Hematopoietic multipotent progenitor cell treated with erythropoietin and hydrocortisone succinate and interleukin-3 and kit ligand, for 15 days (in vitro differentiated cells): ENCODE results near the gene NR6A1.

ENCODE experiments used
- DNase-seq: peaks from one replicate; pipeline ENCODE4 v3.0.0-alpha.2; 2015; ENCODE audit warnings: low spot score

The NR6A1 gene

DNA sequence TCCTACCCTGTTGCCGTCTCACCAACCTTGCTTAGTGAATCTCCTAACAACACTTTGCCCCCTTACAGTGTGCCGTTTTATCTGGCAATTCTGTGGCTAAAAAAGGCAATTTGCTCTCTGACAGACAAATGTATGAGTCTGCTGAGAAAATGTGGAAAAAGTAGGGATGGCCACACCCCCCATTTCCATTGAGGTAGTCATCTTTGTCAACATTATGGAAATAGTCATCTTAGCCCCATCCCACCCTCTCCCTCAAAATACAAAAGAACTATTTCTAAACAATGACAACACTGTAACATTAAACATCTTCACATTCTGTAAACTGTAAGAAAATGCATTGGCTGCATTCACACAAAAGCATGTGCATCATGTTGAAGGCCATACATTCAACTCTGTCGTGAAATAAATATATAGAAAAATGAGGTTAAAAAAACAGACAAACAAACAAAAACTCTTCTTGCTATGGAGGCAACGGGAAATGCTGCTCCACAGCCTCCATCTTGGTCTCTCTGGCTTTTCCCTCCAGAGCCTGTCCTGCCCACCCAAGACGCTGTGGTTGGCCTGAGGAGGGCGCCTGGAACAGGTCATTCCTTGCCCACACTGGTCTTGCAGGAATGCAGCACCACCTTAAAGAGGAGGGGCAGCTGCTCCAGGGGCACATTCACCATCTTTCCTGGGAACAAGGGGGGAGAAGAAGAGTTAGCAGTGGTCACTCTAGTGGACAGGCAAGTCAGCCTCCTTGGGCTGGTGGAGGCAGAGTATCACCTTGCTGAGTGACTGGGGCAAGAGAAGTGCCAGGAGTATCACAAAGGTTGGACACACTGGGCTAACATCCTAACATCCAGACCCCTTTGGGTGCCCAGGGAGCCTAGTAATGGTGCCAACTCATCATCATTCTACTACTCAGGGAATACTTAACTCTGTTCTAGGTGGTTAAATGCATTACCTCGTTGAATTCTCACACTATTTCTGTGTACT is 248.7 kb downstream of the NR6A1 start:
- DNase-seq: no peak

DNA sequence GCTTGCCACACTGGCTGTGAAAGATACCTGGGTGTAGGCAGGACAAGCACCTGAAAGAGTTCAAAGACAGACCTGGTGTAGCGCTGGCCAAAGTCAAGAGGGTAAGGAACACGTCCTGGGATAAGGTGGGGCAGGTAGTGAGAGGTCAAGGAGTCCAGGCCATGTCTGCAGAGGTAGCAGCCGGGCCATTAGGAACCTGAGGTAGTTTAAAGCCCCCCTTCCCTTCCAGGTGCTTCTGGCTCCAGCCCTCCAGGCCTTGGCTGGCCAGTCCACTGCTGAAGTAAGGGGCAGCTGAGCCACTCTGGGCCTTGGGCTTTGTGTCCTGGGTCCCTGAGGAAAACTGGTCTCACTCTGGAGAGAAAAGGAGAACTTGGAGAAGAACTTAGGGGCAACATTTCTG is 250.0 kb downstream of the NR6A1 start:
- DNase-seq: no peak

DNA sequence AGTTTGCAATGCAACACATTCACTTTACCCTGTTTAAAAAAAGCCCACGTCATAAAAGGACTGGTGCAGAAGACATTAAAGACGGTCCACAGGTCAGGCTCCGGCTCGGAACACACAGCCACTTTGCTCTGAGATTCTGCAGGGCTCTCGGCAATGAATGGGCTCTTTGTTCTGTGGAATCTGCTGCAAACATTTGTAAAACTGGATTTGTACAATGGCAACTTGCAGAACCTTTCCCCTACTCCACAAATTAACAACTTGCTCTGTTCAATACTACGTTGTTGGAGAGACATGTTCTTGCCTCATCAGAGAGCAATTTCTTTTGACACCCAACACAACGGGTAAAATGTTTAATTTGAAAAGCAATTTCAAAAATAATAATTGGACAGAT is 250.9 kb downstream of the NR6A1 start:
- no peak for DNase-seq

DNA sequence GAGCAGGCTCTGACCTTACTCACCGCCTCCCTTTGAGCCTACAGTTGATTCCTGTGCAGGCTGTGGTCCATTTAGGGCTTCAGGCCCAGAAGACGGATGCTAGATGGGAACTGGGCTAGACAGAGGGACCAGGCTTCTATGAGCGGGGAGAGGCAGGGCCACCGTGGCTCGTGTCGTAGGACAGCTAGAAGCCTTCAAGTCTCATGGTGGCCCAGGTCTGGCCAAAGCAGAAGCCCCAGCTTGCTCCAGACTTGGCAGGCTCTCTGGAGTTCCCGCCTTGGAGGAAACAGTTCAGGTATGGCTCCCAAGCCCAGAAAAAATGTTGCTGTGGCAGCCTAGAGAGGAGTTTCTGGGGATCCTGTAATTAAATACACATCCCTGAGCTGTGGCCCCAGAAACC is 253.0 kb downstream of the NR6A1 start:
- DNase-seq: no peak

DNA sequence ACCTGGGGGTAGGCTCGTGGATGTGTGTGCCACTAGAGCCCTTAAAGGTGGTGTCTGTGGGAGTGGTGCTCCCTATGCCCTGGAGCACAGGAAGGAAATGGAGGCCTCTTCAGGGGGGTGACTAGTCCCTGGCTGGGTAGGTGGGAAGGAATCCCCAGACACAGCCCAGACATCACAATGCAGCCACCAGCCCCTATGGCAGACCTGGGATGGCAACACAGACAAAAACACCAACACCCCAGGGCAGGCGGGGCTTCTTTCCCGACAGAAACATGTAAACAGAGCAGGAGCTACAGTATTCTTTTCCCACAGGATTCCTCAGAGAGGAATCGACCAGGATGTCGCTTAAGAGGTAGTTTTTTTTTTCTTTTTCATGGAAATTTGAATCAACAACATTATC is 253.5 kb downstream of the NR6A1 start:
- DNase-seq: no peak

DNA sequence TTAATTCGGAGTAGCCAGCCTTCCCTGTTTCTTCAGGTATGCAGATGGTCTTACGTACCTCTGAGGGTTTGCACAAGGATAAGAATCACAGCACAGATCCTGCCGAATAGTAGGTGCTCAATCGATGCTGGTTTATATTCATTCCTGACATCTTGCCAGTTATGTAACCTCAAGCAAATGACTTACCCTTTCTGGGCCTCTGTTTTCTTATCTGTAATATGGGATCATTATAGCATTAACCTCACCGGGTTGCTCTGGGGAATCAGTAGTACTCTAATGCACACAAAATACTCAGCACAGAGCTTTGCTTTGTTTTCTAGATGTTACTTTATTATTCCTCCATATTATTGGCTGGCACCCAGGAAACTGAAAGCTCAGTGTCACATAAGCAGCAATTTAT is 256.2 kb downstream of the NR6A1 start:
- no peak for DNase-seq

DNA sequence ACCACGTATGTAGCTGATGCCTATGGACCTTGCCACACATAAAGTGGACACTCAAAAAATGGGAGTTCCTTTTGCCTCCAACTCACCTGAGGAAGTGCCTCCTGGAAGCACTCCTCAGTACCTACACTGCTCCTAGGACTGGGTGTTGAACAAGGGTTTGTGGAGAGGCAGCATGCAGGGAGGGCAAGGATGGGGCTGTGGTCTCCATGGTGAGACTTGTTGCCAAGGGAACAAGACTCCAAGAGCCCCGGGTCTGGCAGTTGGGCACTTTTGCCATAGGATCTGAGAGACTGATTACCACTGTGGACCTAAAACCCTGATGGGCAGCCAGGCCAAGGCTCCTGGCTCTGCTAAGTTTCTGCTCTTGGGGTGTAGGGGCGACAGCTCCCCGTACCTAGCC is 257.0 kb downstream of the NR6A1 start:
- no peak for DNase-seq

DNA sequence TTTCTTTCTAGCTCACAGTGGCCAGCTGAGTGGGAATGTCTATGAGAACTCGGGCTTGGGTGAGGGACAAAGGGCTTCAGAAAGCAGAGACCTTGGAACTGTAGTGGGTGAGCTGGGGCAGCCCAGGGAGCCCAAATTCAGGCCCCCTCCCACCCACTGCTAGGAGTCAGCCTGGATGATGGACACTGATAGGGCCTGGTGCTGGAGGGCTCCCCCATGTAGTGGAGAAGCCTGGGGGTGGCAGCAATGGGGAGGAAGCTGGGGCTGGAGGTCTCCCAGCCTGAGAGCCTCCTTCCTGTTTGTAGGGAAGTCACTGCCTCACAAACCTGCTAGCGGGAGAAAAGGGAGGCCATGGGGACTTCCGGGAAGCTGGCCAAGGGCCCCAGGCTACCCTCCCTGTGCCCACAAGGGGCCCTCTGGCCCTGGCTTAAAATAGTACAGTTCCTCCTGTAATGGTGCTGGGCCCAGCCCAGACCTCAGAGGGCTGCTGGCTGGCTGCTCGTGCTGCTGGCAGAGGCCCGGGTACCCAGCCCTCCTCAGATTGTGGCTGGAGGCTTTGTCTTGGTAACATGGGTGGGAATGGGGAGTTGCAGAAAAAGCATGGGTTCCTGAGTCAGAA is 257.6 kb downstream of the NR6A1 start:
- DNase-seq: no peak

DNA sequence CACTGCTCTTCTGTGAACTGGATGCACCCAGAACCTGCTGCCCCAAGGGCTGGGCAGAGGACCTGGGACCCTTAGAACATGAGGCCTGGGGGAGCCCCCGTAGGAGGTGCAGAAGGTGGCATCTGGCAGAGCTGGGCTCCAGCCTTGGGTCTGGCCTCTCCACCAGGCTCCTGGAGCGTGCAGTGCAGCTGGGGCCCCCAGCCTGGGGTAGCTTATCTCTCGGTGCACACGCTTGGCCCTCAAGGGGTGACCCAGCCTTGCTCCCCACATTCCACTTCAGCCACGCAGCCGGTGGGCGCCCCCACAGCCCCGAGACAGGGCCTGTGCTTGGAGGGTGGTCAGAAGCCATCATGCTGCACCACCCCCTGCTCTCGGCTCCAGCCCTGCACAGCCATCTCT is 258.3 kb downstream of the NR6A1 start:
- peak; percentile 29 for DNase-seq

DNA sequence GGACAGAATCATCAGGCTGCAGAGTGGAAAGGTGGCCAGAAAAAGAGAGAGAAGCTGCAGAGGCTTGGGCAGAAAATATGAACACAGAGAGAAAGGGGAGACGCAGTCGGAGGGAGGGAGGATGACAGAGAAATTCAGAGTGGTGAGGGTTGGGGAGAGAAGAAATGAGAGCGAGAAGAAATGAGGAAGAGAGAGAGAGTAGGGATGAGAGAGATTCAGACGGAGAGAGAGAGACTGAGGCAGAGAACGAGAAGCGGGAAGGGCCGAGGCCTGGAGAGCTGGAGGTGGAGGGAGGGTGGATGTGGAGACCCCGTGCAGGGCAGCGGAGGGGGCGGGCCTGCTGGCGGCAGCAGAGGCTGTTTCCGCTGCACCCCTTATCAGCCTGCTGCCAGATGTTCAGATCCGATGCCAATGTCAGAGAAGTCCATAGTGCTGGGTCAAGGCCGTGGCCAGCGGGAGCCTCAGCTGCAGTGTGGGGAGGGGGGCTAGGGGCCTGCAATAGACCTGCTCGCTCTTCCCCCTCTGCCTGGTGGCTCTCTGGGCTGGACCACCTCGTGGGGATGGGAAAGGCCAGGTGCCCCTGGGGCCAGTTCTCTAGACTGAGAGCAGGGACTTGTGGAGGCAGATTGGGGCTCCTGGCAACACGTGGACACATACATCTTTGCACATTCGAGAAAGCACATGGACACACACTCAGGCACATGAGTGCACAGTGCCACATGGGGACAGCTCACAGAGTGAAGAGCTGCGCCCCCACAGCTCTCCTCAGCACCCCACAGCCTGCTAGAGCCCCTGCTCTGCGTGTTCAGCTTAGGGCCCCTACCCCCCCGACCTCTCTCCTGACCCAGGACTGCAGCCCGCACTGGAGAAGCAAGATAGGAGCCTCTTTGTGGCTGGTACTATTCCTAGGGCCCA is 259.0 kb downstream of the NR6A1 start:
- peak; percentile 18 for DNase-seq

DNA sequence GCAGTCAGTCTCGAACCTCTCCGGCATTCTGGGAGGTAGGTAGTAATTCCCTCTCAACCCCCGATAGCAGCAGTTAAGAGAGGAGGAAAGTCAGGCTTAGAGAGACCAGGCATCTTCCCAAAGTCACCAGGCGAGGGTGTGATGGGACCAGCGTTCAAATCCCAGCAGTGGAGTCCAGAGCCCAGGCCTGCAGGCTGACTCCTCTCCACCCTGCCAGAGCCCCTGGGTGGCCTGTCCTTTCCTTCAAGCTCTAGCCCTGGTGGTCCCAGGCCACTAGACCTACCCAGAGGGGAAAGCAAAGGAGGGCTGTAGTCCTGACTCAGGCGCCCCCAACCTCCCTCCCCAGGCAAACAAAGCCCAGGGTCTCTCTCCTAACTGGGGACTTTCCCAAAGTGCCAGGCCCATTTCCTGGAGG is 259.7 kb downstream of the NR6A1 start:
- no peak for DNase-seq

DNA sequence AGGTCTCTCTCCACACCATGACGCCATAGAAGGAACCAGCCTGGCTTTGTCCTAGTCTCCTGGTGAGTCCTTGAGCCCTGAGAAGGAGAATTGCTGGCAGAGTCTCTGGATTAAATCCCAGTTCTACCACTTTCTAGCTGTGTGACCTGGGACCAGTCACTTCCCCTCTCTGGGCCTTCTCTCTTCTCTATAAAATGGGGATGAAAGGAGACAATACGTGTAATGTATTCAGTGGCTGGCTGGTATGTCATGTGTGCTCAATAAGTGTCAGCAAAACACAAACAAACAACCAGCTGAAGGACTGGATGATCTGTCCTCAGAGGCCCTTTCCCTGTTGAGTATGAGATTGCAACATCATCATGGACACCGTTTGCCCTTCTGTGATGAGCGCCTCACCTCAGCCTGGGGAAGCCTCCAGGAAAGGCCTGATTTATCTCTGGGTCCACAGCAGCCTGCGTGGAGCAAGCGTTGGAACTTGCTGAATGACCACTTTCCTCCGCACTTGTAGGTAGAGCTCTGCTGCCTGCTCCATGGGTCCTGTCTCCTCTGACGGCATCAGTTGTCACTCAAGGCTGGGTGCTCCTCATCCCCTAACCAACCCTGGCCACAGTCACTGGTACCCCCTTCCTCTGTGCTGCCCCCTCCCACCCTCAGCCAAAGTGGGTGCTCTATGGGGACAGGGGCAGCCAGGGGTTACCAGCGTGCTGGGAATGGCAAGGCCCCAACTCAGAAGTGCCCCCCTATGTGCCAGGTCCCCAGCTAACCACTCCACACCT is 260.3 kb downstream of the NR6A1 start:
- no peak for DNase-seq

DNA sequence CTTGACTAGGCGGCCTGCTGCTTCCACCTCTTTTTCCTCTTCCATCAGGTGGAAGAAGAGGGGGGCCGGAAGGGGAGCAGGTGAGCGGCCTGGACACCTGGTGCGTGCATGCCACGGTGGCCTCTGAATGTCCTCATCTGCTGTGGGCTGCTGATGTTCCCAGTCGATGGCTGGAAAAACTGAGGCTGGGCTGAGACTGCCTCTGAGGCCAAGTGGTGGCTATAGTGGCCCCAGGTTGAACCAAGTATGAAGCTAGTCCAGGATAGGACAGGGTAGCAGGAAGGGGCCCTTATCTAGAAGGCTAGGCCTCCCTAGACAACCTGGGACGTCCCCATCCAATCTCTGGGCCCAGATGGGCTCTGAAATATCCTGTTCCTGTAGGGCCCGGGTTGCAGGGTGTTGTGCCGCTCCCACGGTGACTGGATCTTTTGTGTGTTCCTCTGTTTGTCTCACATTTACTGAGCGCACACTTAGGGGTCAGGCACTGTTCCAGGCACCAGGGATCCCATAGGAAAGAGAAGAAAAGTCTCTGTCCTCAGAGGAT is 263.2 kb downstream of the NR6A1 start:
- no peak for DNase-seq

DNA sequence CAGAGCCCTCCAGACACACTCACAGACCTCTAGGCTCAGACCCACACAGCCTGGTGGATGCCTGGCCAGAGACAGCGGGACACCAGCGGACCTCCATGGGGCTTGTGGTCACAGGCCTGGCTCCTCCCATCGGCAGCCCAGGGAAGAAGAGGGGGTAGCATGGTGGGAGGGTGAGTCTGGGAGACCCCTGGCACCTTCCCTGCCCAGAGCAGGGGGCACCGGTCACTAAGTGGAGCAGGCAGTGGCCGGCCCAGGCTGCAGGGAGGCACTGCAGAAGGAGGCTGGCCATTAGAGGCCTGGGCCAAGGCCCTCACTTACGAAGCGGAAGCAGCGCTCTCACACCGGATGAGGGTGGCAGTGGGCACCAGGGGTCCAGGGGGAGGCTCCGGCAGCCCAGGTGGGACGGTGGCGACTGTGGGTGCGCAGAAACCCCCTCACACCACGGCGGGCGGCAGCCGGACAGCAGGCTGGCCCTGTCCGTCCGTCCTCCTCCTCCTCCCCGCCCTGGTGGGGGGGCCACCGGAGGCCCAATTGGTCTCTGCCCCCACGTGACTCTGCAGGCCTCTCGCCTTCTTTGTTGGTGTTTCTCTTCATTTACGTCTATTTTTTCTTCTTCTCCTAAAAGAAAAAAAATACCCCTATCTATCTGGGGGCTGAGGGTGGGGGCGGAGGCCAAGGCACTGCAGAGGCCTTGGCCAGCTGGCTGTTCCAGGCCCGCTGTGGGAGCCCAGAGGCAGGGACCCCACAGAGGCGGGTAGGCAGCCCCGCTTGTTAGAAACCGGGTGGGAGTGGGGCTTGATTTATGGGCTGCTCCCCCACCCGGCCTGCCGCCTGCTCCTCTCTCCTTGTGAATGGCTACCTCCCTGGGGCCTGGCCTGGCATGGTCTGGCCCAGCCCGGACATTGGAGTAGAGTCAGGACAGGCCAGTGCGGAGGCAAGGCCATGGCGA is 263.9 kb downstream of the NR6A1 start, which contains the start of gene NR5A1:
NR5A1 (minus strand) TSS at position 469 of the 949 bp plus-strand sequence. CDS start 4,004 bp downstream, outside the sequence.
- no peak for DNase-seq

DNA sequence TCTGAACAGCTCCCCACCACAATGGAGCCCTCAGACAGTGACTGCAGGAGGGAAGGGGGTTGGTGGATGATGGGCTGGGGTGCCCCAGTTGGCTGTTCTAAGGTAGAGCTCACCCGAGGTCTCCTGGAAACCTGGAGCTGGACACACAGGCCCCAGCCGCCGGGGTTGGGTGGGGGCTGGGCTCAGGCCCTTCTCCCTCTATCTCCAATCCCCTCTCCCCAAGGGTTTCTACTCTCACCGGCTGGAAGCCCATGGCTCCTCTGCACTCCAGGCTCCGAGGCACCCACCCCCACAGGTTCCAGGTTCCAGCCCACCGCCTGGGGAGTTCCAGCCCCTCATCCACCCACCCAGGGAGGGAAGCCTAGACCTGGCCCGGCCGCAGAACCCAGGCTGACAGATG is 264.7 kb downstream of the NR6A1 start:
- no peak for DNase-seq

DNA sequence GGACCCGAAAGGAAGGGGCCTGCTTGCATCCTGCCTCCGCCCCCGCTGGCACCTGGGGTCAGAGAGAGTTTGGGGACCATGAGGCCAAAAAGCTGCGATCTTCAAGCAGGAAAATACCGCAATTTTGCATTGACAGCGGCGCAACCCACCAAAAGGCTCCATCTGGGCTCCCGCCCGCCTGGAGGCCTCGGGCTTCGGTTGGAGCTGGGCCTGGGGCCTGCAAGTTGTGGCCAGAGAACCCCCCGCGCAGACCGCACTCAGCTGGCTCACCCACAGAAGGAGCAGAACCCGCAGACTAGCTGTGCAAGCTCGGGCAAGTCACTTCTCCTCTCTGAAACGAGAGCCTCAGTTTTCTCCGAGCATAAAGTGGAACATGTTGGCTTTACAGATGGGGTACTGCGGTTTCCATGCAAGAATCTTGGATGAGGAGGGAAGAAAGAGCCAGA is 265.2 kb downstream of the NR6A1 start:
- no peak for DNase-seq

DNA sequence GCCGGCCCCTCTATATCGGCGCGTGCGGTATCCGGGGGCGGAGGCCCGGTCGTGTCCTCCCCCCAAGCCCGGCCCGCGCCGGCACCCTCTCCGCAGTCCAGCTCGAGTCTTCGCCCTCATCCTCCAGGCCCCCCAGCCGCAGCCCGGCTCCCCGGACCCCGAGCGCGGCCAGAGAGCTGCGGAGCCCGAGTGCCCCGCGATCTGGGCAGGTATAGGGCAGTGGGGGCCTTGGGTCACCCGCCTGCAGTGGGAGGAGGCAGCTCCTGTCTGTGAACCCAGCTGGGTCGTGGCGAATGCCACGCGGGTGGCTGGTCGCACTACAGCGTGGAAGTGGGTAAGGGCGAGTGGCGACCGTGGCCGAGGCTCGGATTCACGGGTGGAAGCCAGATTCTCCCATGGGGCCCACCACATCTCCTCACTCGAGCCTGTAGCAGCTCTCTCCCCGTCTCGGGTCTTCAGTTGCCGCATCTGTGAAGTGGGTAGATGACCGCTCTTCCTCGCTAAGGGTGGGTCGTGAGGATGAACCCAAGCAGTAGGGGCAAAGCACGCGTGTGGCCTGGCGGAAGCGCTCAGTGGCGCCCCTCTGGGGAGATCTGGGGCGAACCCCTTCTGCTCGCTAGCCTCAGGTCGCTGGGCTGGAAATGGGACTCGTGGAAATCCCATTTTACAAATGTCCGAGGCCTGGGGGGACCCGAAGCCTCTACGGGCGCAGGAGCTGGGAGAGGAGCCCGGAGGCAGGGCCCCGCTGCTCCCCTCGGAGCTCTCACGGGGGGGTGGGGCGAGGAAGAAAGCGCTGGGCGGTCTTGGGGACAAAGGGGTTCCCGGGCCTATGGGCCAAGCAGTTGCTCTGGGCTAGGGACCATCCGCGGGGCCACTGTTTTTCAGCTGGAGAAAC is 265.9 kb downstream of the NR6A1 start:
- no peak for DNase-seq

DNA sequence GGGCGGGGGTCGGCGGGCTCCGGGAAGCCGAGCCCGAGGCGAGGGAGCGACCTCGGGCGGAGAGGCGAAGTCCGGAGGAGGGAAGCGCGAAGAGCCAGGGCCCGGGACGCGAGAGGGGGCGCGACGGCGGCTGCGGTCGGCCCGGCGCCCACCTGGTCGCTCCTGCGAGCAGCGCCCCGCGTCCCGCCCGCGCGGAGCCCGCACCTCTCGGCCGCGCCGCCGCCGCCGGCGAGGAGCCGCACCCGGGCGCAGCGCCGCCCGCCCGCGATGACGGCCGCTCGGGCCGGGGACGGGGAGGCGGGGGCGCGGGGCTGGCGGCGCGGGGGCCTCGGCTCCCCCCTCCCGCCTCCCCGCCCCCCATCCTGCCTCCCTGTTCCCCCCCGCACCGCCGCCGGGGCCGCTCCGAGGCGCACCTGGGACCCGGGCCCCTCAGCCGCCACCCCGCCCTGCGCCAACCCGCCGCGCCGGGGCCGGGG is 266.5 kb downstream of the NR6A1 start:
- no peak for DNase-seq
